Colonic mucosa (tissue), 4 donors: ENCODE measurements around the gene ALX4. TPM values are rescaled to one million over a fixed set of nuclear protein-coding genes. Genes with fewer than 3 reads are reported as not detected.

Experiments used
- DNase-seq: peaks from one replicate; pipeline ENCODE4 v3.0.0-alpha.2; 2020
- H3K27ac ChIP-seq: fragments of 200-600 bp; one replicate; pipeline ENCODE4 v1.8.0; 2021
- H3K27me3 ChIP-seq: fragments of 200-600 bp; one replicate; pipeline ENCODE4 v1.8.0; 2021
- H3K36me3 ChIP-seq: fragments of 200-600 bp; one replicate; pipeline ENCODE4 v1.8.0; 2021
- H3K4me1 ChIP-seq: fragments of 200-600 bp; one replicate; pipeline ENCODE4 v1.8.0; 2021; ENCODE audit warnings: mild to moderate bottlenecking
- H3K4me3 ChIP-seq: fragments of 200-600 bp; one replicate; pipeline ENCODE4 v1.8.0; 2021
- H3K9ac ChIP-seq, 2 donors: one replicate each; pipeline ENCODE4 v1.7.0; 2013; ENCODE audit warnings: control low read depth in 2 of 2, low read depth in 2 of 2, low read length in 2 of 2
- H3K9me3 ChIP-seq: fragments of 200-600 bp; one replicate; pipeline ENCODE4 v1.8.0; 2021
- intact Hi-C: fragments of 100-400 bp; cut with DNase I; formaldehyde crosslinking; loops from one replicate; pipeline ENCODE4 v1.14.1; 2022
- total RNA-seq, 2 donors: library from RNA; stranded (reverse); fragmentation: NEBNext Ultra II Directional in 1 of 2; extraction: Animal tissue kit (Norgen Biotek cat#: 25700) in 1 of 2; gene quantifications; one replicate each; pipeline ENCODE4 v1.2.1, GENCODE V29; 2021
- TF ChIP-seq, protein P1 (sequence below): fragments of 200-600 bp; IDR thresholded peaks from one replicate; pipeline ENCODE4 v1.8.0; 2022; ENCODE audit warnings: antibody characterized with exemption, mild to moderate bottlenecking
- donor health status: healthy.
- donor health status: DM: no; HTN: no; CAD: no.
- donor health status: DM: no; HTN: no; CAD: no.

The ALX4 gene
- total RNA-seq, 2 donors from 2014 or later: not detected

DNA sequence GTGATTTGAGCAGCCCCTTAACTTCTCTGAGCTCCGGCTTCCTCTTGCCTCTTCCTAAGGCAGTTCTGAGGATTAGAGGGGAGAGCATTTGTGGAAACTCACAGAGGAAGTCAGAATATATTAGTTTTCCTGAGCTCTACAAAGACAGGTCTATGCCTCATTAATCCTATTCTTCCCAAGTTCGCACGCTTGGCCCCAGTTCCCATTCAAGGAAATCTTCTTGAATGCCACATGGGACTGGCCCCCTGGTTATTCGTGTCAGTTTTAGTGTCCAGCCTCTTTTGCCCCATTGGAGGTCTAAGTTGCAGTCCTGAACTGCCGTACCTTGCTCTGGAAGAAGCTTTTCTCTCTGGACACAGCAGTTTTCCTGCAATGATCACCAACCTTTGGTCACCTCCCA, 37.6 kb upstream of the ALX4 start:
- no peaks in the 10 kb centered on the region for H3K9me3 ChIP-seq
- H3K9ac ChIP-seq: no peak overlapping the region
- H3K4me1 ChIP-seq: no peaks in the 10 kb centered on the region
- H3K27me3 ChIP-seq: no peaks in the 10 kb centered on the region
- no peak overlapping the region for H3K4me3 ChIP-seq
- DNase-seq: no peak
- H3K36me3 ChIP-seq: no peaks in the 10 kb centered on the region
- no peak overlapping the region for H3K27ac ChIP-seq
- intact Hi-C loops: no loop called here
- TF ChIP-seq, protein P1, sequence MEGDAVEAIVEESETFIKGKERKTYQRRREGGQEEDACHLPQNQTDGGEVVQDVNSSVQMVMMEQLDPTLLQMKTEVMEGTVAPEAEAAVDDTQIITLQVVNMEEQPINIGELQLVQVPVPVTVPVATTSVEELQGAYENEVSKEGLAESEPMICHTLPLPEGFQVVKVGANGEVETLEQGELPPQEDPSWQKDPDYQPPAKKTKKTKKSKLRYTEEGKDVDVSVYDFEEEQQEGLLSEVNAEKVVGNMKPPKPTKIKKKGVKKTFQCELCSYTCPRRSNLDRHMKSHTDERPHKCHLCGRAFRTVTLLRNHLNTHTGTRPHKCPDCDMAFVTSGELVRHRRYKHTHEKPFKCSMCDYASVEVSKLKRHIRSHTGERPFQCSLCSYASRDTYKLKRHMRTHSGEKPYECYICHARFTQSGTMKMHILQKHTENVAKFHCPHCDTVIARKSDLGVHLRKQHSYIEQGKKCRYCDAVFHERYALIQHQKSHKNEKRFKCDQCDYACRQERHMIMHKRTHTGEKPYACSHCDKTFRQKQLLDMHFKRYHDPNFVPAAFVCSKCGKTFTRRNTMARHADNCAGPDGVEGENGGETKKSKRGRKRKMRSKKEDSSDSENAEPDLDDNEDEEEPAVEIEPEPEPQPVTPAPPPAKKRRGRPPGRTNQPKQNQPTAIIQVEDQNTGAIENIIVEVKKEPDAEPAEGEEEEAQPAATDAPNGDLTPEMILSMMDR: no peak

DNA sequence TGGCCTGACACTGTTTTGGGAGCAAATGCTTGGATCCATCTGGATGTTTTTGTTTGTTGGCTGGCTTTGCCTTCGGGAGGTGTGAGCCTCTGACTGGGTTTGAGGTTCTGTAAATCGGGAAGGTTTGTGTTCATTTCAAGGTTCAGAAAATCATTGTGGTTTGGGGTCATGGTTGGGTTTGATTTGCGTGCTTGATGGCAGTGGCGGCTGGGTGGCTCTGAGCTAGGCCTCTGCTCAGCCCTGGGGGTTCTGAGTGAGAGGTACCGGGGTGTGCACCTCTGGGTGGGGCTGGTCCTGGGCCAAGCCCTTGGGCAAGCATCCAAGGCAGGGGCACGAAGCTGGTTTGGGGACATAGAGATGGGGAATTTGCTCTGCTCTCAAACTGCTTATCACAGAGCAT, 37.0 kb upstream of the ALX4 start:
- Histone ChIP-seq H3K4me1 (no peaks in the 10 kb centered on the region), H3K9ac (no peak overlapping the region), H3K27me3 (no peaks in the 10 kb centered on the region), H3K27ac (no peak overlapping the region), H3K36me3 (no peaks in the 10 kb centered on the region), H3K4me3 (no peak overlapping the region), H3K9me3 (no peaks in the 10 kb centered on the region)
- TF ChIP-seq, protein P1: no peak
- DNase-seq: no peak
- intact Hi-C loops: no loop called here

DNA sequence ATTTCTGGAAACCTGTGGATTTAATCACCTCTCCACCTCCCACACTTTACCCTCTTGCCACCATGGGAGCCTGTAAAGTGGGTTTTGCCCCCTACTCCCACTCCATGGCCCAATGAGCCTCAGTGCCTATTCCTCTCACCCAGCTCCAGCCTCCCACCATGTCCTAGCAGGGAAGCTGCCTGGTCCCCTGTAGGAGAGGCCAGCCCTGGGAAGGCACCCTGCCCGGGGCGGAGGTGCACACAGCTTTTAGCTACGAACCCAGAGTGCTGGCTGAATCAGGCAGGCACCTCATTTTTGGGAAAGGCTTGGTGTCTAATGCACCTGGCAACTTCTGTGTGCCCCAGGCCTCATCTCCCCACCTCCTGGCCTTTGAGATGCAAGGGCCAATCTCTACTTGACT, 35.8 kb upstream of the ALX4 start:
- TF ChIP-seq, protein P1: no peak
- intact Hi-C loops: no loop called here
- no peaks in the 10 kb centered on the region for H3K27me3 ChIP-seq
- DNase-seq: no peak
- H3K9ac ChIP-seq: no peak overlapping the region
- no peaks in the 10 kb centered on the region for H3K9me3 ChIP-seq
- H3K27ac ChIP-seq: no peak overlapping the region
- H3K36me3 ChIP-seq: no peaks in the 10 kb centered on the region
- H3K4me1 ChIP-seq: no peaks in the 10 kb centered on the region
- H3K4me3 ChIP-seq: no peak overlapping the region

DNA sequence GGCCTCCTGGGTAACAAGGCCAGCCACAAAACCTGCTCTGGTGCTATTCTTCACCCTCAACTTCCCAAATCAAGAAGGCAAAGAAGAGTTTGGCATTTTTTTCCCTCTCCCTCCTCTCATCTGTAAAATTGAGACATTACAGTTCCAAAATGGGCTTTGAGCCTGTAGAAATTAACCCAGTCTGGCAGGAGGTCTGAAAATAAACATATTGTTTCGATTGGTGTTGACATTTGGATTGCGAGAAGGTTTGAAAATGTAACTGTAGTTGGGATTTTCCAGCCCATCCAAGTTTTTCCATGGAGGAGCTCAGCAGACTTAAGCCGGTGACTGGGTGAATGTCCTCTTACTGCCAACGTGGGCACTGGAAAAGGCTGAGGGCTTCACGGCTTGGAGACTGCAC, 35.0 kb upstream of the ALX4 start:
- Histone ChIP-seq H3K27ac (no peak overlapping the region), H3K27me3 (no peaks in the 10 kb centered on the region), H3K4me3 (no peak overlapping the region), H3K4me1 (no peaks in the 10 kb centered on the region), H3K9ac (no peak overlapping the region), H3K36me3 (no peaks in the 10 kb centered on the region), H3K9me3 (no peaks in the 10 kb centered on the region)
- TF ChIP-seq, protein P1: no peak
- intact Hi-C loops: no loop called here
- DNase-seq: no peak

DNA sequence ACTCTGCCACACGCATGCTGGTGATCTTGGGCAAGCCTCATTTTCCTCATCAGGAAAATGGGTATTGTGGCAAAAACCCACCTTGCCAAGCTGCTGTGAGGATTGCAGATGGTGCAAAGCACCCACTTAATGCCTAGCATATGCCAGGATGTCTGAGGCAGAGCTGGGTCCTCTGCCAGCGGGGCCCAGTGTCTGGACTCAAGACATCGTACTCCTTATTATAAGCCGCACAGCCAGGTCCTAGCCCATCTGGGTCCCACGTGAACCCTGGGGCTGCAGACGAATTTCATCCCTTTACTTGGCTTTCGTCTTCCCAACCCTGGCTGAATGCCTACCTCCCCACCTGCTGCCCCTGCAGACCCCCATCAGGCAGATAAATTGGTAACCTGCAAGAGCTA, 34.5 kb upstream of the ALX4 start:
- H3K4me3 ChIP-seq: no peak overlapping the region
- no peak for DNase-seq
- H3K9me3 ChIP-seq: no peaks in the 10 kb centered on the region
- H3K36me3 ChIP-seq: no peaks in the 10 kb centered on the region
- H3K9ac ChIP-seq: no peak overlapping the region
- H3K27ac ChIP-seq: no peak overlapping the region
- intact Hi-C loops: no loop called here
- no peaks in the 10 kb centered on the region for H3K4me1 ChIP-seq
- no peaks in the 10 kb centered on the region for H3K27me3 ChIP-seq
- TF ChIP-seq, protein P1: no peak
